ENCODE results near the gene CPHXL2. TPM values are rescaled to one million over a fixed set of nuclear protein-coding genes. Genes with fewer than 3 reads are reported as not detected.
A peak's percentile ranks its signal among the peaks of the same experiment; 100 is the strongest.

CPHXL2 gene
- total and polyA plus RNA-seq, 7 donors = not detected

- no peaks in the 10 kb centered on the region for H3K27me3 ChIP-seq
- TF ChIP-seq EP300 (IDR thresholded peaks at IDR 0.05) (no peak), CTCF (IDR thresholded peaks at IDR 0.05) (no peak), POLR2A (IDR thresholded peaks at IDR 0.05) (no peak), POLR2AphosphoS5 (IDR thresholded peaks at IDR 0.05) (no peak)
- H3K27ac ChIP-seq = no peak overlapping the region
- WGBS, 2 donors = 91 to 96% methylated on average over 4 of the region's 4 CpGs
- H3K4me3 ChIP-seq = no peak overlapping the region
- intact Hi-C loops (cut with DNase I) = no loop called here
- no peaks in the 10 kb centered on the region for H3K9me3 ChIP-seq
- DNase-seq = no peak
- peaks cover 0 to 12% (median 8%) of the 10 kb centered on the region in 4 donors for H3K4me1 ChIP-seq
- peaks cover 15 to 61% (median 45%) of the 10 kb centered on the region in 4 donors for H3K36me3 ChIP-seq
Observed at GRCh38 chr16:75626806-75627205, 50.0 kb downstream of the CPHXL2 start.

- Histone ChIP-seq H3K4me3 (no peak overlapping the region), H3K27ac (no peak overlapping the region), H3K9me3 (no peaks in the 10 kb centered on the region), H3K36me3 (peaks cover 7 to 50% (median 28%) of the 10 kb centered on the region in 4 donors), H3K4me1 (peaks cover 0 to 20% (median 15%) of the 10 kb centered on the region in 4 donors), H3K27me3 (no peaks in the 10 kb centered on the region)
- DNase-seq = no peak
- TF ChIP-seq POLR2AphosphoS5 (IDR thresholded peaks at IDR 0.05) = no peak
- TF ChIP-seq EP300 (IDR thresholded peaks at IDR 0.05) = no peak
- no peak for TF ChIP-seq POLR2A (IDR thresholded peaks at IDR 0.05)
- no peak for TF ChIP-seq CTCF (IDR thresholded peaks at IDR 0.05)
- intact Hi-C loops (cut with DNase I) = no loop called here
- 83 to 87% methylated on average over 4 of the region's 4 CpGs for WGBS, 2 donors
Observed at GRCh38 chr16:75624921-75625334, 51.9 kb downstream of the CPHXL2 start.

- intact Hi-C loops (cut with DNase I) = loop anchor here (1.0 to 2.0 kb wide), 7 partner anchors 24 to 1568 kb away; partner anchors contain the start of genes GABARAPL2, KARS1, MON1B and TERF2IP
- Histone ChIP-seq H3K9me3 (no peaks in the 10 kb centered on the region), H3K27me3 (no peaks in the 10 kb centered on the region), H3K27ac (peak within 1 kb of the TSS; percentile 85 to 92 (median 90)), H3K36me3 (peaks cover 0 to 50% (median 13%) of the 10 kb centered on the region in 4 donors), H3K4me3 (peak within 1 kb of the TSS; percentile 59 to 68 (median 63)), H3K4me1 (peaks cover 0 to 20% (median 15%) of the 10 kb centered on the region in 4 donors)
- 0% methylated on average over 62 of the region's 62 CpGs for WGBS, 2 donors
- TF ChIP-seq EP300 (IDR thresholded peaks at IDR 0.05) (peak in 2 of 4 donors; percentile 28 to 53), POLR2A (IDR thresholded peaks at IDR 0.05) (peak; percentile 82 to 83), POLR2AphosphoS5 (IDR thresholded peaks at IDR 0.05) (peak; percentile 92 to 97 (median 95)), CTCF (IDR thresholded peaks at IDR 0.05) (no peak)
- DNase-seq = peak; percentile 99
Observed at GRCh38 chr16:75622761-75623605, 53.8 kb downstream of the CPHXL2 start, which contains the start of gene ADAT1. ADAT1 (minus strand) TSS chr16:75623281; CDS start chr16:75620799, 2,482 bp downstream.

- no peak for DNase-seq
- H3K4me3 ChIP-seq = no peak overlapping the region
- H3K27ac ChIP-seq = peak overlapping the region in 1 of 4 donors; percentile 92
- H3K4me1 ChIP-seq = peaks cover 0 to 20% (median 15%) of the 10 kb centered on the region in 4 donors
- no peaks in the 10 kb centered on the region for H3K9me3 ChIP-seq
- H3K27me3 ChIP-seq = no peaks in the 10 kb centered on the region
- no peak for TF ChIP-seq CTCF (IDR thresholded peaks at IDR 0.05)
- TF ChIP-seq POLR2A (IDR thresholded peaks at IDR 0.05) = no peak
- TF ChIP-seq EP300 (IDR thresholded peaks at IDR 0.05) = no peak
- TF ChIP-seq POLR2AphosphoS5 (IDR thresholded peaks at IDR 0.05) = no peak
- intact Hi-C loops (cut with DNase I) = no loop called here
- H3K36me3 ChIP-seq = peaks cover 0 to 49% (median 18%) of the 10 kb centered on the region in 4 donors
- WGBS, 2 donors = 3 to 18% methylated on average over 2 of the region's 2 CpGs
Observed at GRCh38 chr16:75621170-75621477, 55.7 kb downstream of the CPHXL2 start.

Data from sigmoid colon (tissue), 7 donors.